GM12892 (cell line): Measurements from ENCODE around the gene GATA2.

Experiments
- DNase-seq: peaks from one replicate; pipeline ENCODE4 v3.0.0; 2011; ENCODE audit not compliant: insufficient read length
- FAIRE-seq: peaks from 2 replicates; lab custom pipeline; 2011; peaks lifted over from hg19 to GRCh38; lab: Jason Lieb, UNC
- POLR2A ChIP-seq: IDR thresholded peaks from 2 replicates; pipeline ENCODE4 v1.6.1; 2011; ENCODE audit warnings: low read depth, low read length, control low read depth
- POLR2AphosphoS5 ChIP-seq: IDR thresholded peaks from 2 replicates; pipeline ENCODE4 v1.6.1; 2011; ENCODE audit warnings: low read depth, low read length, control low read depth
- TAF1 ChIP-seq: IDR thresholded peaks from 2 replicates; pipeline ENCODE4 v1.6.1; 2011; ENCODE audit warnings: low read depth, mild to moderate bottlenecking, control low read depth, low read length, borderline replicate concordance

GATA2 gene

DNA sequence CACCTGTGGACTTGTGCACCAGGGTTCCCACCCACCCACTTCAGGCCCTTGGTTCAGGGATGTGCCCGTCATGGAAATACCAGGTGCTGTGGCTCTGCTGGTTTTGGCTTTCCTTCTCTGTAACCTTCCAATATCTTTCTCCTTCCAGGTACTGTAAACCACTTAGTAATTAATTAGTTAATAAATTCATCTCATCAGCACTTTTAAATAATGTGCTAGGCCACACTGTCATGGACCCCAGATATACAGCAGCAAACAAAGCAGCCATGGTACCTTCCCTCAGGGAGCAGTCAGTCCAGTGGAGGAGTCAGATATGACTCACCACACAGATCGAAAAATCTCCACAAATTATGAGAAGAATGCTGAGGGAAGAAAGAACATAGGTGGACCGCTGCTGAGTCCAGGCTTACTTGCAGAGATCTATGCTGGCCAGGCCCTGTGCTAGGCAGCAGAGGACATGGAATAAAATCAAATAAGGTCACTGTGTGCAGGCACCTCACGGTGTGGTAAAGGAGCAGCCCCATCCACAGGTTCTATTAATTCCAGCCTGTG is 6.8 kb upstream of the GATA2 start:
- DNase-seq (no peak), FAIRE-seq (no peak)
- TF ChIP-seq TAF1 (no peak), POLR2A (no peak), POLR2AphosphoS5 (no peak)

DNA sequence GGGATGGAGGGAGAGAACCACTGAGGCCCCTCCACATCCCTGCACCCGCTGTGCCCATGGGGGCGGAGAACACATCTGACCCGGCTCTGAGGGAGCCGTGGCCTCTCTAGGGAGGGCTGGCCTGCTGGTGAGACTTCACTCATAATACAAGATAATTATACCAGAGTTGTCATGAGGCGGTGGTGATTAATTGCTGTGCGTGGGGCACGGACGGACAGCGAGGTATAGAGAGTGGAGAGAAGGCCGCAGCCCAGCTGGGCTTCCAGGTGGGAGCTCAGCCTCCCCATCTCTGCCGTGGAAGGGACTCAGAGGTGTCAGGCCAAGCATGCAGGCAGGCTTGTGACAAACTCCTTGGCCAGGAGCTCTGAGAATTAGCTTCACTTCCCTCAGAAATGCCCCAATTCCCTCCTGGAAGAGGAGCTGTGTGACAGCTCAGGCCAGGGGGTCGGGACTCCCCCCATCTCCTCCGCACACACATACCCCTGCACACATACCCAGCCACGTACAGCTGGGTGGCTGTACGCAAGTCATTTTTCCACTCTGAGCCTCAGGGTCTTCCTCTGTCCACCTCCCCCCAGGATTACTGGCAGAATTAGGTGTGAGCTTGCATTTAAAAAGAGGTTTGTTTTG is 6.0 kb upstream of the GATA2 start:
- no peak for DNase-seq
- no peak for TF ChIP-seq POLR2A
- FAIRE-seq = no peak

- TF ChIP-seq POLR2A (no peak), TAF1 (no peak), POLR2AphosphoS5 (no peak)
- FAIRE-seq (no peak), DNase-seq (no peak)
Observed at GRCh38 chr3:128498127-128498626, 5.2 kb upstream of the GATA2 start.

GRCh38 chr3:128497305-128498126 is 4.5 kb upstream of the GATA2 start:
- DNase-seq = no peak
- FAIRE-seq = peak; percentile 71
- TF ChIP-seq POLR2A (no peak), TAF1 (no peak), POLR2AphosphoS5 (no peak)

- TF ChIP-seq TAF1 (no peak), POLR2AphosphoS5 (no peak), POLR2A (no peak)
- DNase-seq = no peak
- FAIRE-seq = no peak
Observed at GRCh38 chr3:128496602-128497304, 3.8 kb upstream of the GATA2 start.

- no peak for DNase-seq
- TF ChIP-seq TAF1 = no peak
- TF ChIP-seq POLR2AphosphoS5 = no peak
- TF ChIP-seq POLR2A = no peak
- no peak for FAIRE-seq
Observed at GRCh38 chr3:128496019-128496601, 3.1 kb upstream of the GATA2 start.

- DNase-seq (no peak), FAIRE-seq (no peak)
- TF ChIP-seq POLR2AphosphoS5 (no peak), TAF1 (no peak), POLR2A (no peak)
Observed at GRCh38 chr3:128495435-128495970, 2.5 kb upstream of the GATA2 start.

- DNase-seq = no peak
- no peak for TF ChIP-seq TAF1
- TF ChIP-seq POLR2AphosphoS5 = no peak
- no peak for TF ChIP-seq POLR2A
- FAIRE-seq = no peak
Observed at GRCh38 chr3:128494367-128494650, 1.3 kb upstream of the GATA2 start.

DNA sequence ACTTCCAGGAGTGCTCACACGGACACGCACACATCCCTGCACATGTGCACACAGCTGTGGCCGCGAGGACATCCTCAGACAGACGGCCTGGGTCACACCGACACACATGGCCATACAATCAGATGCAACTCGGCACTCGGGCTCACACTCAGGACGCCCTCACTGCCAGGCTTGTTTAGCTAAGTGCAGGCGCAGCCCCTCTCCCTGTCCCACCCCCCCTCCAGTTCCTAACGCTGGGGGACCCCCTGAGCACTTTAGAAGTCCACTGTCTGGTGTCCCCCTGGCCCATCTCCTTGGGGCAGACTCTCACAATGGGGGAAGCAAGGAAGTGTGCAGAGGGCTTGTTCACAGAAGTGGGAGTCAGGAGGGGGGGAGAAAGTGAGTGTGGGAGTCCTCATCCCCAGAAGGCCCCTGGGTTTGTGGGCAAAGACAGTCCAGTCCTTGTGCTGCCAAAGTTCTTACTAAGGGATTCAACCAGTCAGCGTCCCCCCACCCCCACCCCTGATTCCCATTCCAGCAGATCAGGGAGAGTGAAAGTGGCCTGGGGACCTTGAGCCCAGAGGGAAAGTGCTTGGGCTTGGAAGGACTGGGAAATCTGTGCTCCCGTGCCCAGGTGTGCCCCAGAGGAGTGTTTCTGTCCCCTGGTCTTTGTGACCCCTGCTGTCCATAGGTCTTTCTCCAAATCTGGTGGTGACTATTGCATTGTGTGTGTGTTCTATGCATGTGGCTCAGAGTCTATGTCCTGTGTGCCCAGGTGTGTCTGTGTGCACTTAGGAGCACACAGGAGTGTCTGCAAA is 767 bp upstream of the GATA2 start:
- no peak for DNase-seq

DNA sequence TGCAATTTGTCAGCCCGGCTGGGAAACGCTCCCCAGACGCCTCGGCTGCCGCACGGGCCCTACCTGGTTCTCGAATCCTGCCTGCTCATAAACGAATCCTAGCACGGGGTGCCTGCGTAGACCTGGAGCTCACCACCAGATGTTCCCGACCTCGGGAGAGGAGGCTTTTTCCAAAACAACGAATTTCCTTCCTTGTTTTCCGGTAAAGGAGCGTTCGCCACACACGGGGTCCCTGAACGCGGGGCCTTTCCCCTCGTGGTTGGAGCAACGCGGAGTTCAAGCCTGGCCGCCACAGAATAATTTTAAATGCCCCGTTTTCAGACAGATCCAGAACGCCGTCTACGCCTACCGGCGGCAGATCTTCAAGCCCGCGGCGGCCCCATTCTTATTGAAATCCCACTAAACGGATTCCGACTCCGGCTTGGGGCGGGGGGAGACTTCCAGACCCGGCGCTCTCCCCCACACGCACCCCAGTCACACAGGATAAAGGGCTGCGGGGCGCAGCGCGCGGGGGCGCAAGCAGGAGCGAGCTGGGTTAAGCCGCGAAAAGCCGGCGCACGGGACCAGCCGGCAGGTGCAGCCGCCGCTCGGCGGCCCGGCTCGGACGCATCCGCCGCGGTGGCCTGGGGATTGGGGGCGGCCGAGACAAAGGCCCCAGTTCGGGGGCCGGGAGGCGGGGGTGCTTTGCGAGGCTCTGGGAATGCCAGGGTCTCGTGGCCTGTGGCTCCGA is 895 bp downstream of the GATA2 start:
- no peak for FAIRE-seq
- TF ChIP-seq POLR2AphosphoS5 = no peak
- no peak for TF ChIP-seq TAF1
- no peak for TF ChIP-seq POLR2A
- no peak for DNase-seq

More for the DNA sequence above, 767 bp upstream of the GATA2 start:
- no peak for TF ChIP-seq POLR2AphosphoS5
- no peak for FAIRE-seq
